GM12878 (cell line): Measurements from ENCODE around the gene TRIOBP. TPM values are rescaled to one million over a fixed set of nuclear protein-coding genes. Genes with fewer than 3 reads are reported as not detected.
A peak's percentile ranks its signal among the peaks of the same experiment; 100 is the strongest.

Experiments
- ATAC-seq: fragments of 200-7000 bp; cut with Tn5 transposase; 3 replicates; pipeline ENCODE4 v1.9.1; 2020; ENCODE audit warnings: mild to moderate bottlenecking, moderate library complexity
- BruUV-seq: library from RNA; stranded (reverse); fragments of 400-500 nt; replicated peaks from 2 replicates; lab custom pipeline; 2021; lab: Mats Ljungman, UMichigan
- CTCF ChIA-PET: fragments of 300-600 bp; sonication (Branson Sonifier 250); formaldehyde crosslinking; extraction: SDS; loops from one replicate; lab custom pipeline; 2021; ENCODE audit warnings: inconsistent platforms; lab: Yijun Ruan, JAX
- POLR2A ChIA-PET: fragments of 350-600 bp; formaldehyde crosslinking; extraction: SDS; loops from one replicate; lab custom pipeline; 2021; ENCODE audit warnings: inconsistent platforms; lab: Charles Lee
- RAD21 ChIA-PET: fragments of 300-600 bp; sonication (Branson Sonifier 250); formaldehyde crosslinking; loops from one replicate; lab custom pipeline; 2023; ENCODE audit warnings: antibody characterized with exemption; ENCODE audit not compliant: unreplicated experiment; lab: Charles Lee
- SMC1A ChIA-PET: fragments of 300-600 bp; sonication (Branson Sonifier 250); formaldehyde crosslinking; loops from one replicate; lab custom pipeline; 2023; ENCODE audit not compliant: unreplicated experiment, uncharacterized antibody; lab: Charles Lee
- DNase-seq: peaks from one replicate; pipeline ENCODE4 v3.0.0-alpha.2; 2011; ENCODE audit warnings: low read depth, low spot score
- FAIRE-seq: peaks from 3 replicates; lab custom pipeline; 2011; peaks lifted over from hg19 to GRCh38; lab: Jason Lieb, UNC
- H2AFZ ChIP-seq: 2 replicates; pipeline ENCODE4 v1.6.0; 2011; ENCODE audit warnings: low read depth, low read length, control low read depth; ENCODE audit not compliant: control insufficient read depth
- H3K27ac ChIP-seq: 2 replicates; pipeline ENCODE4 v1.5.1; 2011; ENCODE audit warnings: control low read depth; ENCODE audit not compliant: control insufficient read depth, insufficient read depth
- H3K27me3 ChIP-seq, 2 experiments: replicated peaks in 1 of 2; 2 replicates each; pipeline versions ENCODE4 v1.6.0 to v1.6.1; 2011; ENCODE audit warnings: low read length in 1 of 2; ENCODE audit not compliant: control insufficient read depth in 2 of 2, insufficient read depth in 2 of 2
- H3K36me3 ChIP-seq, 2 experiments: 2 replicates each; pipeline ENCODE4 v1.5.1; 2011; ENCODE audit warnings: low read length in 1 of 2; ENCODE audit not compliant: control insufficient read depth in 2 of 2, insufficient read depth in 2 of 2
- H3K4me1 ChIP-seq: 2 replicates; pipeline ENCODE4 v1.6.1; 2011; ENCODE audit warnings: mild to moderate bottlenecking, low read length, moderate library complexity, mixed read lengths; ENCODE audit not compliant: control insufficient read depth, insufficient read depth
- H3K4me2 ChIP-seq: 2 replicates; pipeline ENCODE4 v1.6.0; 2011; ENCODE audit warnings: control low read depth; ENCODE audit not compliant: control insufficient read depth, insufficient read depth
- H3K4me3 ChIP-seq: fragments of 200-600 bp; sonication (generic); 2 replicates; pipeline ENCODE4 v1.5.1; 2016
- H3K79me2 ChIP-seq: 2 replicates; pipeline ENCODE4 v1.6.0; 2011; ENCODE audit warnings: low read length; ENCODE audit not compliant: control insufficient read depth, insufficient read depth
- H3K9ac ChIP-seq: 2 replicates; pipeline ENCODE4 v1.8.0; 2011; ENCODE audit warnings: low read length, control low read depth, mixed read lengths; ENCODE audit not compliant: control insufficient read depth, insufficient read depth
- H3K9me3 ChIP-seq: replicated peaks from 3 replicates; pipeline ENCODE4 v1.5.1; 2011; ENCODE audit warnings: mild to moderate bottlenecking, low read length; ENCODE audit not compliant: control insufficient read depth, insufficient read depth
- H4K20me1 ChIP-seq: 2 replicates; pipeline ENCODE4 v1.6.0; 2011; ENCODE audit not compliant: control insufficient read depth, insufficient read depth
- CEBPB ChIP-seq, 2 experiments: fragments of 150-350 bp in 1 of 2; IDR thresholded peaks; 2 replicates each; pipeline ENCODE4 v1.6.1; 2012 to 2014; ENCODE audit warnings: low read depth in 2 of 2, low read length in 2 of 2, borderline replicate concordance in 1 of 2, inconsistent platforms in 1 of 2
- CREM ChIP-seq: IDR thresholded peaks from 2 replicates; pipeline ENCODE4 v1.6.1; 2014; ENCODE audit warnings: antibody characterized with exemption, low read depth
- HCFC1 ChIP-seq: fragments of 150-350 bp; IDR thresholded peaks from 2 replicates; pipeline ENCODE4 v1.6.1; 2014; ENCODE audit warnings: low read length
- HDAC2 ChIP-seq: fragments of 200-600 bp; sonication (generic); IDR thresholded peaks from 2 replicates; pipeline ENCODE4 v1.6.1; 2017
- KAT2A ChIP-seq: conservative IDR thresholded peaks from 2 replicates; pipeline ENCODE4 v1.6.1; 2011; ENCODE audit warnings: low read depth, low read length; ENCODE audit not compliant: control insufficient read depth
- KDM1A ChIP-seq: fragments of 200-600 bp; sonication (generic); IDR thresholded peaks from 2 replicates; pipeline ENCODE4 v1.6.1; 2016; ENCODE audit warnings: borderline replicate concordance
- LARP7 ChIP-seq: fragments of 450-650 bp; IDR thresholded peaks from 2 replicates; pipeline ENCODE4 v1.6.1; 2017; ENCODE audit warnings: mild to moderate bottlenecking
- MEF2B ChIP-seq: fragments of 450-650 bp; IDR thresholded peaks from 2 replicates; pipeline ENCODE4 v1.6.1; 2018; ENCODE audit warnings: mild to moderate bottlenecking, moderate library complexity; ENCODE audit not compliant: partially characterized antibody, poor library complexity, severe bottlenecking
- NBN ChIP-seq: fragments of 450-650 bp; IDR thresholded peaks from 2 replicates; pipeline ENCODE4 v1.6.1; 2016
- NFIC ChIP-seq: IDR thresholded peaks from 2 replicates; pipeline ENCODE4 v1.6.1; 2012; ENCODE audit warnings: low read depth, mild to moderate bottlenecking, inconsistent platforms, low read length, moderate library complexity
- NR2C1 ChIP-seq: fragments of 450-650 bp; IDR thresholded peaks from 2 replicates; pipeline ENCODE4 v1.6.1; 2017; ENCODE audit warnings: antibody characterized with exemption, mild to moderate bottlenecking, moderate library complexity
- NR2C2 ChIP-seq: IDR thresholded peaks from 2 replicates; pipeline ENCODE4 v1.6.1; 2011; ENCODE audit warnings: borderline replicate concordance, low read depth; ENCODE audit not compliant: control insufficient read depth, insufficient read length
- NR2F1 ChIP-seq: fragments of 450-650 bp; conservative IDR thresholded peaks from 2 replicates; pipeline ENCODE4 v1.6.1; 2017; ENCODE audit warnings: mild to moderate bottlenecking
- POLR2AphosphoS2 ChIP-seq: IDR thresholded peaks from 2 replicates; pipeline ENCODE4 v1.6.1; 2011; ENCODE audit warnings: low read depth, mild to moderate bottlenecking, low read length, improper control_type of control experiment, moderate library complexity
- RB1 ChIP-seq: fragments of 450-650 bp; formaldehyde crosslinking; IDR thresholded peaks from 2 replicates; pipeline ENCODE4 v1.6.1; 2017; ENCODE audit warnings: mild to moderate bottlenecking, borderline replicate concordance
- RCOR1 ChIP-seq: conservative IDR thresholded peaks from 2 replicates; pipeline ENCODE4 v1.6.1; 2012; ENCODE audit warnings: low read depth, low read length, improper control_type of control experiment
- WGBS: methylation state at CpG from one replicate; pipeline ENCODE4 v1.1.6; 2016; ENCODE audit warnings: low lambda C conversion rate; ENCODE audit not compliant: insufficient replicate concordance, insufficient coverage; ENCODE audit errors: missing lambda C conversion rate; 5-methylcytosine and 5-hydroxymethylcytosine counted together
- in situ Hi-C: fragments of 300-500 bp; cut with MboI; formaldehyde crosslinking; loops from 9 replicates; pipeline ENCODE4 v1.14.3; 2018; ENCODE audit warnings: mixed read lengths
- intact Hi-C: fragments of 100-400 bp; cut with micrococcal nuclease; formaldehyde crosslinking; loops from one replicate; pipeline ENCODE4 v1.14.2; 2022; ENCODE audit not compliant: unreplicated experiment
- polyA plus RNA-seq, 11 experiments: library from polyadenylated mRNA; depleted of rRNA in 4 of 11; unstranded in 6 of 11; stranded (reverse) in 5 of 11; fragments of >200 nt; fragmentation: Nextera tagmentation in 4 of 11; fragmentation: Illumina TruSeq in 1 of 11; extraction: Ambion mirVana in 4 of 11; extraction: Trizol in 1 of 11; gene quantifications; 1 replicate in 1 of 11; 2 replicates in 10 of 11; pipeline versions ENCODE4 v1.2.1 to v1.2.3, GENCODE V29; 2011 to 2016; ENCODE audit warnings: inconsistent platforms in 2 of 11, missing spikeins in 2 of 11, low read depth in 1 of 11
- total RNA-seq, 4 experiments: library from RNA; depleted of rRNA in 3 of 4; stranded (reverse); fragments of >200 nt in 3 of 4; fragmentation: Illumina TruSeq in 1 of 4; extraction: Trizol in 1 of 4; gene quantifications; 2 replicates each; pipeline versions ENCODE4 v1.2.1 to v1.2.3, GENCODE V29; 2013 to 2021
- TF ChIP-seq, protein P1 (sequence below): IDR thresholded peaks from 2 replicates; pipeline ENCODE4 v1.6.1; 2011; ENCODE audit warnings: low read depth, low read length, improper control_type of control experiment, borderline replicate concordance
- TF ChIP-seq, protein P2 (sequence below): fragments of 450-650 bp; formaldehyde crosslinking; IDR thresholded peaks from 2 replicates; pipeline ENCODE4 v1.5.0; 2022; ENCODE audit warnings: mild to moderate bottlenecking, missing genetic modification characterization

The TRIOBP gene
- total and polyA plus RNA-seq, 10 of the 15 experiments (the other 5 are each of a cell fraction or from before 2014, with no cell fraction given) = 0.21 to 23.6 (median 11.9) TPM

DNA sequence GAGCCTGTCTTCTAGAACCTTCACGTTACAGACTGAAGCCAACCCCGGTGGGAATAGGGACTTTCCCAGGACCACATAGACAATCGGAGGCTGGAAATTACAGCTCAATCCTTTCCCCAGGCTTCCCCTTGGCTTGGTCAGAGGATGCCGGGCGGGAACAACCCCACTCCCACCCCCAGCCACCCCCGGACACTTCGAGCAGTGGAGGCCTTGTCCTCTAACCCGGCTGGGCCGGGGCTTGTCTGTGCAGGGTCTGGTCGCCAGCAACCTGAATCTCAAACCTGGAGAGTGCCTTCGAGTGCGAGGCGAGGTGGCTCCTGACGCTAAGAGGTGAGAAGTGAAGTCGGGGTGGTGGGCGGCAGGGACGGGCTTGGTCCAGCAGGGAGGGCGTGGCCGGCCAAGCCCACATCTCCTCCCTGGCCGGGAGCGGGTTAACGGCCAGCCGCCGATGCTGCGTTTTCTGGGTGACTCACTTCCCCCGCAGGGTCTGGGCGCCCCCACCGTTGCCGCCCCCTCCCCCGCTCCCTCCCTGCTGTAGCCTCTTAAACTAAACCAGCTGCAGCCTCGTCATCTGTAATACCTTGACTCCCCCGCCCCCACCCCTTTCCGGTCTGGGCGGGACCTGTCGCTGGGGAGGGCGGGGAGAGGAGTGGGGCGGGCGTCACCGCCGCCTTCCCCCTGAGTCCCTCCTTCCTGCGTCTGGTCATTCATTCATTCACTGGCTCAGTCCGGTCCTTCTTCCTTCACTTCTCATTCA is 19.9 kb upstream of the TRIOBP start:
- RAD21 ChIA-PET = interaction anchor here (1.0 to 5.1 kb wide), 8 partner anchors 9 to 69 kb away, joined by 3 to 112 read pairs (median 17); partner anchors contain the start of genes GGA1, NOL12 and PDXP
- no peaks in the 10 kb centered on the region for H3K27me3 ChIP-seq
- SMC1A ChIA-PET = interaction anchor here (0.6 to 10.9 kb wide), 7 partner anchors 17 to 68 kb away, joined by 3 to 98 read pairs (median 6); partner anchors contain the start of genes PDXP and SH3BP1
- H3K79me2 ChIP-seq = peaks cover 30% of the 10 kb centered on the region
- H4K20me1 ChIP-seq = no peaks in the 10 kb centered on the region
- H3K36me3 ChIP-seq = peaks cover 2% of the 10 kb centered on the region in 2 experiments; a peak in 1 of 4 replicates
- H3K27ac ChIP-seq = peak overlapping the region; percentile 85
- ATAC-seq (peak; percentile 73), FAIRE-seq (peak; percentile 49), DNase-seq (no peak)
- WGBS = 2% methylated on average over 35 of the region's 42 CpGs
- H3K9me3 ChIP-seq = no peaks in the 10 kb centered on the region
- CTCF ChIA-PET = interaction anchor here (12.4 to 19.9 kb wide), 4 partner anchors 16 to 70 kb away, joined by 167 to 414 read pairs (median 287); partner anchors contain the start of genes GGA1, PDXP and SH3BP1
- peak overlapping the region; percentile 55 for H2AFZ ChIP-seq
- POLR2A ChIA-PET = interaction anchor here (0.5 to 14.0 kb wide), 13 partner anchors 9 to 235 kb away, joined by 3 to 209 read pairs (median 7); partner anchors contain the start of genes ANKRD54, GGA1, NOL12 and PDXP
- H3K9ac ChIP-seq = peak overlapping the region; percentile 78
- BruUV-seq = TSS peak; percentile 82
- intact Hi-C loops (loop anchor here (2.0 kb wide), 1 partner anchor 44 kb away; no protein-coding TSS in a partner anchor), in situ Hi-C loops (no loop called here)
- peaks cover 37% of the 10 kb centered on the region for H3K4me1 ChIP-seq
- peak overlapping the region; percentile 91 for H3K4me3 ChIP-seq
- H3K4me2 ChIP-seq = peak overlapping the region; percentile 97
- TF ChIP-seq NFIC (peak; percentile 27; the same call in 1 of the 2 replicates), NR2F1 (0 out of 2 replicates have a peak, but pooled peaks have one; percentile 28), KDM1A (no peak), POLR2AphosphoS2 (peak; percentile 76; the same call in 1 of the 2 replicates), CEBPB (IDR thresholded peaks at IDR 0.05; ENCODE audit: borderline replicate concordance in 1 of 2, low read depth in 2 of 2, low read length in 2 of 2) (no peak), NR2C2 (no peak), HDAC2 (no peak; the same call in 1 of the 2 replicates), NBN (peak; percentile 78), MEF2B (peak; percentile 86), NR2C1 (no peak), RCOR1 (no peak), CREM (peak; percentile 53; the same call in 1 of the 2 replicates), LARP7 (no peak), KAT2A (no peak), RB1 (no peak), HCFC1 (no peak)
- TF ChIP-seq, protein P1, sequence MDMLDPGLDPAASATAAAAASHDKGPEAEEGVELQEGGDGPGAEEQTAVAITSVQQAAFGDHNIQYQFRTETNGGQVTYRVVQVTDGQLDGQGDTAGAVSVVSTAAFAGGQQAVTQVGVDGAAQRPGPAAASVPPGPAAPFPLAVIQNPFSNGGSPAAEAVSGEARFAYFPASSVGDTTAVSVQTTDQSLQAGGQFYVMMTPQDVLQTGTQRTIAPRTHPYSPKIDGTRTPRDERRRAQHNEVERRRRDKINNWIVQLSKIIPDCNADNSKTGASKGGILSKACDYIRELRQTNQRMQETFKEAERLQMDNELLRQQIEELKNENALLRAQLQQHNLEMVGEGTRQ = no peak
- TF ChIP-seq, protein P2, sequence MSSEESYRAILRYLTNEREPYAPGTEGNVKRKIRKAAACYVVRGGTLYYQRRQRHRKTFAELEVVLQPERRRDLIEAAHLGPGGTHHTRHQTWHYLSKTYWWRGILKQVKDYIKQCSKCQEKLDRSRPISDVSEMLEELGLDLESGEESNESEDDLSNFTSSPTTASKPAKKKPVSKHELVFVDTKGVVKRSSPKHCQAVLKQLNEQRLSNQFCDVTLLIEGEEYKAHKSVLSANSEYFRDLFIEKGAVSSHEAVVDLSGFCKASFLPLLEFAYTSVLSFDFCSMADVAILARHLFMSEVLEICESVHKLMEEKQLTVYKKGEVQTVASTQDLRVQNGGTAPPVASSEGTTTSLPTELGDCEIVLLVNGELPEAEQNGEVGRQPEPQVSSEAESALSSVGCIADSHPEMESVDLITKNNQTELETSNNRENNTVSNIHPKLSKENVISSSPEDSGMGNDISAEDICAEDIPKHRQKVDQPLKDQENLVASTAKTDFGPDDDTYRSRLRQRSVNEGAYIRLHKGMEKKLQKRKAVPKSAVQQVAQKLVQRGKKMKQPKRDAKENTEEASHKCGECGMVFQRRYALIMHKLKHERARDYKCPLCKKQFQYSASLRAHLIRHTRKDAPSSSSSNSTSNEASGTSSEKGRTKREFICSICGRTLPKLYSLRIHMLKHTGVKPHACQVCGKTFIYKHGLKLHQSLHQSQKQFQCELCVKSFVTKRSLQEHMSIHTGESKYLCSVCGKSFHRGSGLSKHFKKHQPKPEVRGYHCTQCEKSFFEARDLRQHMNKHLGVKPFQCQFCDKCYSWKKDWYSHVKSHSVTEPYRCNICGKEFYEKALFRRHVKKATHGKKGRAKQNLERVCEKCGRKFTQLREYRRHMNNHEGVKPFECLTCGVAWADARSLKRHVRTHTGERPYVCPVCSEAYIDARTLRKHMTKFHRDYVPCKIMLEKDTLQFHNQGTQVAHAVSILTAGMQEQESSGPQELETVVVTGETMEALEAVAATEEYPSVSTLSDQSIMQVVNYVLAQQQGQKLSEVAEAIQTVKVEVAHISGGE (CRISPR knock-in tag) = no peak
